HepG2 (cell line): ENCODE results near the gene OTOP2. TPM values are rescaled to one million over a fixed set of nuclear protein-coding genes. Genes with fewer than 3 reads are reported as not detected.

Experiments used
- BATF2 ChIP-seq: sonication (generic); formaldehyde crosslinking; IDR thresholded peaks from 2 replicates; pipeline ENCODE4 v1.8.0; 2022; ENCODE audit warnings: mild to moderate bottlenecking, missing genetic modification reagents, moderate library complexity
- CBX5 ChIP-seq: sonication (generic); formaldehyde crosslinking; IDR thresholded peaks from 2 replicates; pipeline ENCODE4 v1.4.0; 2020; ENCODE audit warnings: missing genetic modification reagents, borderline replicate concordance
- CSRNP2 ChIP-seq: sonication (generic); formaldehyde crosslinking; conservative IDR thresholded peaks from 2 replicates; pipeline ENCODE4 v1.8.0; 2022; ENCODE audit warnings: low read depth, missing genetic modification reagents
- ELF3 ChIP-seq: IDR thresholded peaks from 2 replicates; pipeline ENCODE4 v1.6.1; 2016; ENCODE audit warnings: missing genetic modification reagents, missing compliant biosample characterization
- NONO ChIP-seq, 2 experiments: fragments of 450-650 bp in 1 of 2; sonication (generic) in 1 of 2; formaldehyde crosslinking in 1 of 2; IDR thresholded peaks in 1 of 2; conservative IDR thresholded peaks in 1 of 2; 2 replicates each; pipeline versions ENCODE4 v1.6.1 to v1.8.0; 2017 to 2022; ENCODE audit warnings: mild to moderate bottlenecking in 1 of 2, missing genetic modification reagents in 1 of 2, moderate library complexity in 1 of 2
- PCBP1 ChIP-seq: fragments of 200-400 bp; formaldehyde crosslinking; IDR thresholded peaks from 2 replicates; pipeline ENCODE4 v1.6.1; 2017; ENCODE audit warnings: mild to moderate bottlenecking, low read depth, low read length, borderline replicate concordance
- PHF20 ChIP-seq: sonication (generic); formaldehyde crosslinking; IDR thresholded peaks from 2 replicates; pipeline ENCODE4 v1.5.0; 2020; ENCODE audit warnings: mild to moderate bottlenecking, missing genetic modification reagents
- RBFOX2 ChIP-seq: fragments of 200-400 bp; formaldehyde crosslinking; IDR thresholded peaks from 2 replicates; pipeline ENCODE4 v1.6.1; 2017; ENCODE audit warnings: low read depth, mild to moderate bottlenecking, low read length
- ZBTB1 ChIP-seq: sonication (generic); formaldehyde crosslinking; IDR thresholded peaks from 2 replicates; pipeline ENCODE4 v1.4.0; 2020; ENCODE audit warnings: missing genetic modification reagents, borderline replicate concordance
- ZBTB44 ChIP-seq: sonication (generic); formaldehyde crosslinking; IDR thresholded peaks from 2 replicates; pipeline ENCODE4 v1.4.0; 2020; ENCODE audit warnings: missing genetic modification reagents
- ZHX1 ChIP-seq: sonication (generic); formaldehyde crosslinking; IDR thresholded peaks from 2 replicates; pipeline ENCODE4 v1.8.1; 2022; ENCODE audit warnings: low read depth, mild to moderate bottlenecking, missing genetic modification reagents
- ZNF451 ChIP-seq: sonication (generic); formaldehyde crosslinking; IDR thresholded peaks from 2 replicates; pipeline ENCODE4 v1.5.0; 2020; ENCODE audit warnings: mild to moderate bottlenecking, missing genetic modification reagents
- ZNF629 ChIP-seq: sonication (generic); formaldehyde crosslinking; conservative IDR thresholded peaks from 2 replicates; pipeline ENCODE4 v1.5.0; 2020; ENCODE audit warnings: missing genetic modification reagents
- ZNF740 ChIP-seq: sonication (generic); formaldehyde crosslinking; IDR thresholded peaks from 2 replicates; pipeline ENCODE4 v1.4.0; 2020; ENCODE audit warnings: missing genetic modification reagents
- ZNF75D ChIP-seq: sonication (generic); formaldehyde crosslinking; IDR thresholded peaks from 2 replicates; pipeline ENCODE4 v1.8.1; 2023; ENCODE audit warnings: missing genetic modification reagents, mild to moderate bottlenecking, borderline replicate concordance
- polyA plus RNA-seq, 8 experiments: library from polyadenylated mRNA; depleted of rRNA in 3 of 8; stranded (reverse) in 7 of 8; unstranded in 1 of 8; fragments of >200 nt; fragmentation: Illumina TruSeq in 4 of 8; extraction: Trizol in 4 of 8; gene quantifications; 2 replicates each; pipeline versions ENCODE4 v1.2.1 to v1.2.3, GENCODE V29; 2011 to 2016; ENCODE audit warnings: low read depth in 4 of 8, missing spikeins in 1 of 8, mixed read lengths in 1 of 8; ENCODE audit not compliant: insufficient read depth in 1 of 8
- total RNA-seq, 5 experiments: library from RNA; depleted of rRNA; stranded (reverse); fragments of >200 nt; fragmentation: Illumina TruSeq; extraction: Trizol; gene quantifications; 2 replicates each; pipeline ENCODE4 v1.2.3, GENCODE V29; 2016; ENCODE audit warnings: low read depth in 1 of 5
- TF ChIP-seq, protein P1 (sequence below): sonication (generic); formaldehyde crosslinking; IDR thresholded peaks from 2 replicates; pipeline ENCODE4 v1.5.1; 2020; ENCODE audit warnings: mild to moderate bottlenecking, missing genetic modification reagents, moderate library complexity
- TF ChIP-seq, protein P2 (sequence below): sonication (generic); formaldehyde crosslinking; IDR thresholded peaks from 2 replicates; pipeline ENCODE4 v1.4.0; 2020; ENCODE audit warnings: missing genetic modification reagents

The OTOP2 gene
- total and polyA plus RNA-seq, 2 of the 13 experiments (the other 11 are each of a cell fraction or from before 2014, with no cell fraction given) = not detected

GRCh38 chr17:74961657-74962350 is 37.7 kb downstream of the OTOP2 start (continued):
- TF ChIP-seq CSRNP2 (CRISPR knock-in tag) (no peak), NONO (IDR thresholded peaks at IDR 0.05) (no peak), NONO (CRISPR knock-in tag; conservative IDR thresholded peaks at IDR 0.05) (no peak; the same call in 1 of the 2 replicates), ZNF75D (CRISPR knock-in tag) (no peak), ZNF629 (CRISPR knock-in tag) (no peak), ELF3 (no peak), ZNF740 (no peak), PHF20 (CRISPR knock-in tag) (no peak), ZNF451 (no peak), ZBTB1 (CRISPR knock-in tag) (no peak), ZBTB44 (CRISPR knock-in tag) (no peak), PCBP1 (no peak), BATF2 (no peak), ZHX1 (no peak), CBX5 (no peak), RBFOX2 (no peak)
- TF ChIP-seq, protein P1, sequence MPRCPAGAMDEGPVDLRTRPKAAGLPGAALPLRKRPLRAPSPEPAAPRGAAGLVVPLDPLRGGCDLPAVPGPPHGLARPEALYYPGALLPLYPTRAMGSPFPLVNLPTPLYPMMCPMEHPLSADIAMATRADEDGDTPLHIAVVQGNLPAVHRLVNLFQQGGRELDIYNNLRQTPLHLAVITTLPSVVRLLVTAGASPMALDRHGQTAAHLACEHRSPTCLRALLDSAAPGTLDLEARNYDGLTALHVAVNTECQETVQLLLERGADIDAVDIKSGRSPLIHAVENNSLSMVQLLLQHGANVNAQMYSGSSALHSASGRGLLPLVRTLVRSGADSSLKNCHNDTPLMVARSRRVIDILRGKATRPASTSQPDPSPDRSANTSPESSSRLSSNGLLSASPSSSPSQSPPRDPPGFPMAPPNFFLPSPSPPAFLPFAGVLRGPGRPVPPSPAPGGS (CRISPR knock-in tag) = no peak
- TF ChIP-seq, protein P2, sequence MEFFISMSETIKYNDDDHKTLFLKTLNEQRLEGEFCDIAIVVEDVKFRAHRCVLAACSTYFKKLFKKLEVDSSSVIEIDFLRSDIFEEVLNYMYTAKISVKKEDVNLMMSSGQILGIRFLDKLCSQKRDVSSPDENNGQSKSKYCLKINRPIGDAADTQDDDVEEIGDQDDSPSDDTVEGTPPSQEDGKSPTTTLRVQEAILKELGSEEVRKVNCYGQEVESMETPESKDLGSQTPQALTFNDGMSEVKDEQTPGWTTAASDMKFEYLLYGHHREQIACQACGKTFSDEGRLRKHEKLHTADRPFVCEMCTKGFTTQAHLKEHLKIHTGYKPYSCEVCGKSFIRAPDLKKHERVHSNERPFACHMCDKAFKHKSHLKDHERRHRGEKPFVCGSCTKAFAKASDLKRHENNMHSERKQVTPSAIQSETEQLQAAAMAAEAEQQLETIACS (CRISPR knock-in tag) = no peak
